Fibroblast of mammary gland (primary cell): ENCODE data around the gene ANKRD13C.

Experiments
- DNase-seq: peaks from one replicate; pipeline ENCODE4 v3.0.0-alpha.2; 2010; ENCODE audit warnings: low read depth
- H3K4me3 ChIP-seq: 2 replicates; pipeline ENCODE4 v1.5.1; 2011; ENCODE audit warnings: low read depth, mild to moderate bottlenecking, low read length, moderate library complexity; ENCODE audit not compliant: control insufficient read depth
- TF ChIP-seq, protein P1 (sequence below): conservative IDR thresholded peaks from 2 replicates; pipeline ENCODE4 v1.5.1; 2011; ENCODE audit warnings: low read depth, low read length, inconsistent platforms; ENCODE audit not compliant: control insufficient read depth, insufficient read depth

The ANKRD13C gene

DNA sequence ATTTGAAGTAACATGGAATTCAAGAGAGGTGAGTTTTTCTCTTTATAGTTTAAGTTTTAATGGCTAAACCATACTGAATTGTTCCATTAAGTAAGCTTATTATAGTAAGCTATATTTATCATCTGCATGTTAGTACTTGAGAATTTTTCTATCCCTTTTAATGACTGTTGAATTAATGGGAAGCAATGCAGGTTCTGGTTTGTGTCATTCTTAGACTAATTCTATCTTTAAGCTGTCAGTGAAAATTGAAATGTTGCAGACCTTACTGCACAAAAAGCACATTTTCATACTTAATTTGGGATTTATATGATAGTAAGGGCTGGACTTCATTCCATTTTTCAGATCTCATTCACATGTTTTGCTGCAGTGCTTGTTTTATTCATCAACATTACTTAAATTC lies 107.4 kb downstream of the ANKRD13C start:
- no peak for DNase-seq
- TF ChIP-seq, protein P1, sequence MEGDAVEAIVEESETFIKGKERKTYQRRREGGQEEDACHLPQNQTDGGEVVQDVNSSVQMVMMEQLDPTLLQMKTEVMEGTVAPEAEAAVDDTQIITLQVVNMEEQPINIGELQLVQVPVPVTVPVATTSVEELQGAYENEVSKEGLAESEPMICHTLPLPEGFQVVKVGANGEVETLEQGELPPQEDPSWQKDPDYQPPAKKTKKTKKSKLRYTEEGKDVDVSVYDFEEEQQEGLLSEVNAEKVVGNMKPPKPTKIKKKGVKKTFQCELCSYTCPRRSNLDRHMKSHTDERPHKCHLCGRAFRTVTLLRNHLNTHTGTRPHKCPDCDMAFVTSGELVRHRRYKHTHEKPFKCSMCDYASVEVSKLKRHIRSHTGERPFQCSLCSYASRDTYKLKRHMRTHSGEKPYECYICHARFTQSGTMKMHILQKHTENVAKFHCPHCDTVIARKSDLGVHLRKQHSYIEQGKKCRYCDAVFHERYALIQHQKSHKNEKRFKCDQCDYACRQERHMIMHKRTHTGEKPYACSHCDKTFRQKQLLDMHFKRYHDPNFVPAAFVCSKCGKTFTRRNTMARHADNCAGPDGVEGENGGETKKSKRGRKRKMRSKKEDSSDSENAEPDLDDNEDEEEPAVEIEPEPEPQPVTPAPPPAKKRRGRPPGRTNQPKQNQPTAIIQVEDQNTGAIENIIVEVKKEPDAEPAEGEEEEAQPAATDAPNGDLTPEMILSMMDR = no peak
- H3K4me3 ChIP-seq = no peak overlapping the region

DNA sequence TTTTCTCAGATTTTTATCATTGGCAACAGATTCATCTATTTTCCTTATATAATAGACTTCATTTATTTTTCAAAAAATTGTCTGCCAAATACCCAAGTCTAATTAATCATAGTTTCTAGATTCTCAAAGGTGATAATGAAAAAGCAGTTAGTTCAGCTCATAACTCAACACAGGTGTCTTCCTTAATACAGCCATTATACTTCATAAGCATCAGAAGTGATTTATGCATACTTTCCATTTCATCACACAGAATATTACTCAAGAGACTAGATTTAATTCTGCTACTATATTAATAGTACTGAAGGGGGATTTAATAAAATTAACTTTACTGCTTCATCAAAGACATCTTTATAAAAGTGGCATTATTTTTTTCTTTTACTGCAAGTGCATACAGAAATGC lies 114.6 kb downstream of the ANKRD13C start:
- TF ChIP-seq, protein P1 = no peak
- no peak for DNase-seq

DNA sequence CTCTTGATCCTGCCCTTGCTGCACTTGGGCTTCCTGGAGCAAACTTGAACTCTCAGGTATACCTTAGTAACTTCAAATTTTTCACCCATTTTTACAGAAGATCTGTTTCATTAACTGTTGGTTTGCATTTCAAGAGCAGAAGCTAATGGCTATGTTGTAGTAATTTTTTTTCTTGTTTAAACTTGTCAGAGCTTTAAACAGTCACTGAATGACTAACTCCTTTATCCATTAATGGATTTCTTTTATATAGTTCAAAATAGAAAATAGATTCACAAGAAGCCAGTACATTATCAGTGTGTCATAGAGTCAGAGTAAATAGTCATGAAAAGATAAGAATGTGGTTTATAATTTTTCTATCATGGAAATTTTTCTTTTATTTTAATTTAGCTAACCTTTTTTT lies 119.8 kb downstream of the ANKRD13C start:
- no peak overlapping the region for H3K4me3 ChIP-seq
- DNase-seq = no peak
- TF ChIP-seq, protein P1 = no peak

More for the DNA sequence above, 114.6 kb downstream of the ANKRD13C start:
- H3K4me3 ChIP-seq = no peak overlapping the region

DNA sequence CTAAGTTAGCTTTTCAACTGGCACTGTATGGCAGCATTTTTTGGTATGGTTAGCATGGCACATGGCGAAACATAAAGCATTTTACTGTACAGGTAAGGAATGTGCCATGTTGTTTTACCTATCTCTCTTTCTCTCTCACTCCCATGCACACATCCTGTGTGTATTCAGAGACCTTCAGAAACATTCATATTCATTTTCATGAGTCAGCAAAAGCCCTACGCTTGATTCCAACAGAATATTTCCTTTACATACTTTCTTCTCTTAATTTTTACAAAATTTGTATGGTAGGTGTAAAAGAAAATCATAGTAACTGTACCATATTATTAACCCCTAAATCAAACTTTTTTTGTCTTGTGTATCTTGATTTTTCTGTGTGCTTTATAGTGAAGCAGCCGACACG lies 123.0 kb downstream of the ANKRD13C start:
- no peak overlapping the region for H3K4me3 ChIP-seq
- DNase-seq = no peak
- TF ChIP-seq, protein P1 = no peak

DNA sequence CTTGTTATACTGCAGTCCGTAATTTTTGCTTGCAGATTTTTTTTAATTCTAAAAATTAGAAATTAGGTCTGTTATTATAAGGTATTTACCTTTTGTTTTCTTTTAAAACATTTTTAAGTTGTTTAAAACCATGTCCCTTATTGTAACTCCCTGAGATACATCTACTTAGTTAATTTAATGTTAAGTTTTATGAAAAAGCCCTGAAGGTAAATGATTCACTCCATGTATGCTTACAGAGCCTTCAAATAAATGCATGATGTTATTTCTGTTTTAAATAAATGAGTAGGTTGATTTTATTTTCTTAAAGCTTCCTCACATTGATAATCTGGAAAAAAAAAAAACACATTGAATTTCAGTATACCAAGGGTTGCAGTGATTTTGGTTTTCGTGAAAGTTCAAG lies 125.9 kb downstream of the ANKRD13C start:
- DNase-seq = no peak
- H3K4me3 ChIP-seq = no peak overlapping the region
- TF ChIP-seq, protein P1 = no peak

DNA sequence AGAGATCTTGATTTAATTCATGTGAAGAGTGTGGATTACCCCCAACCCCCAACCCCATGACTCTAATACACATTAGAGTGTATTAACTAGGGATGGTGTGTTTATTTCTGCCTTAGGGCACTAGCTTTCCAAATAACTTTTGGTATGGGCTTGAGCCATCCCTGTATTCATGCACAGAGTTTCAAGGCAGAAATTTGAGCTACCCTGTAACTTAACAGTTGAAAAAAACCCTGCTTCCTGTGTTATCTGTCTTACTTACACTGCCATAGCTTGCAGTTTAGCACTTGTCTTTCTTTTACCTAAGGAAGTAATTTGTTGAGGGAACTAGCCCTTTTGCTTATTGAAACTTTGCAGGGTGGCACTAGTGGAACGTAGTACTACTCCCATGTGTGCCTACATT lies 127.1 kb downstream of the ANKRD13C start:
- H3K4me3 ChIP-seq = no peak overlapping the region
- TF ChIP-seq, protein P1 = no peak
- no peak for DNase-seq

DNA sequence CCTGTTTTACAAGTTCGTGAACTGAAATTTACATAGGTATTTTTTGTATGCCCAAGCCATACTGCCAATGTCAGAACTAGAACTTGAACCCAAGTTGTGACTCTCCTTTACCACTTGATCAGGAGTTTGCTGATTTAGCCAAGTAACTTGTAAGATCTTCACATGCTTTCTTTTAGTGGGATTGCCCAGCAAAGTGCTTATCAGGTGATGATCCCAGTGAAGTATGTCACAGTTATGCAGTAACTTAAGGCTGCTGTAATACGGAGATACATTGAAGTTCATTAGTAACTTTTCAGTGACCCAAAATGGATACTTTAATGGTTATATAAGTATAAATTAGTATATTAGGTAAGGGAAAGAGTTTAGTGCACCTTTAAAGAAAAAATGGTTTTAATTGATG lies 129.6 kb downstream of the ANKRD13C start:
- DNase-seq = no peak
- H3K4me3 ChIP-seq = no peak overlapping the region
- TF ChIP-seq, protein P1 = no peak
